Dermis microvascular lymphatic vessel endothelial cell (primary cell): ENCODE results near the gene UCK2. TPM values are rescaled to one million over a fixed set of nuclear protein-coding genes. Genes with fewer than 3 reads are reported as not detected.

Source experiments
- DNase-seq, 2 donors: peaks; one replicate each; pipeline versions ENCODE4 v3.0.0 to v3.0.0-alpha.2; 2010; ENCODE audit warnings: low read depth in 2 of 2
- total RNA-seq: library from RNA; depleted of rRNA; stranded (reverse); fragments of >200 nt; gene quantifications from 2 replicates; pipeline ENCODE4 v1.2.1, GENCODE V29; 2014

UCK2 gene
- total RNA-seq, 1 donor from 2014 or later = 67.4 TPM

DNA sequence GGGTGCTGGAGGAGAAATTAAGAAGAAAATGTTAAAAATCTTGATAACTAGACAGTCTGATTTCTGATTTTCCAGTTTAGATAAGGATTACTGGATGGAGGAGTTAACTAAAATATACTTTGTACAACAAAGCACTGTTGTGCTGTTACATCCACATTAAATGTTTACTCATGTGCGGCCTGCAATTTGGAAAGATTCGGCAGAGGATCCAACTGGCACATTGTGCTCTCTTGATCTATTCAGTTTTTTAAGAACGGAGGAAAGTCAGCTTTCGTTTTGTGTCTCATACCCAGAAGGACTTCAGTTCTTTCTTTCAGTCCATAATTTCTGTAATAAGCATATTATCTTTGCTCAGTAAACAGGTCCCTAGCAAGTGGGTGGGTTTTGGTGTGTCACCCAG is 52.5 kb downstream of the UCK2 start:
- no peak for DNase-seq

DNA sequence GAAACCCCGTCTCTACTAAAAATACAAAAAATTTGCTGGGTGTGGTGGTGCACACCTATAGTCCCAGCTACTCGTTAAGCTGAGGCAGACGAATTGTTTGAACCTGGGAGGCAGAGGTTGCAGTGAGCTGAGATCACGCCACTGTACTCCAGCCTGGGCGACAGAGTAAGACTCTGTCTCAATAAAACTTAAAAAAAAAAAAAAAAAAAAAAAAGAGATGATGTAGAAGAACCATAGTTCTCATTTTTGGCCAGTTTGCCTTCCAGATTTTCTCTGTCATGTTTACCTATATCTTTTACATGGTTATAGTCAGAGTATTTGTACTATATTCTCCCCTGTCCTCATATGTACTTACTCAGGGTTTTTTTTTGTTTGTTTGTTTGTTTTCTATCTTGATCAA is 53.6 kb downstream of the UCK2 start:
- no peak for DNase-seq

DNA sequence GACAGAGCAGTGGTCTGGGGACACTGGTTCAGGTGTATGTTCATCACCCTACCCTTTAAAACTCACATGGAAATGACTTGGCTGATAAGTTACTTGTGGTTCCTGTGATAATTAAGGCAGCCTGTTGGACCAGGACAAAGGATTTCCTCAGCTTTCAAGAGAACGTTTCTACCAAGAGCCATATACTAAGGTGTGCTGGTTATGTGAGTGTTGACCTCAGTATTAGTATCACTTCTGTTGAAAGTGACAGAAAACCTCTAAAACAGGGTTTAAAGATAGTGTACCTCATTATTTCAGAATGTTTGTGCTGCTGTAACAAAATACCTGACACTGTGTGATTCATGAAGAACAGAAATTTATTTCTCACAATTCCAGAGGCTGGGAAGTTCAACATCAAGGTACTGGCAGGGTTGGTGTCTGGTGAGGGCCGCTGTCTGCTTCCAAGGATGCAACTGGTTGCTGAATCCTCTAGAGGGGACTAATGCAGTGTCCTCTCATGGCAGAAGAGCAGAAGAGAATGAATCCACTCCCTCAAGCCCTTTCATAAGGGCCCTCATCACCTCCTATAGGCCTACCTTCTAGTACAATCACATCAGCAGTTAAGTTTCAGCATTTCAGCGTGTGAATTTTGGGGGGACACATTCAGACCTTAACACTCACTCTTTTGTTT is 54.9 kb downstream of the UCK2 start:
- no peak for DNase-seq

DNA sequence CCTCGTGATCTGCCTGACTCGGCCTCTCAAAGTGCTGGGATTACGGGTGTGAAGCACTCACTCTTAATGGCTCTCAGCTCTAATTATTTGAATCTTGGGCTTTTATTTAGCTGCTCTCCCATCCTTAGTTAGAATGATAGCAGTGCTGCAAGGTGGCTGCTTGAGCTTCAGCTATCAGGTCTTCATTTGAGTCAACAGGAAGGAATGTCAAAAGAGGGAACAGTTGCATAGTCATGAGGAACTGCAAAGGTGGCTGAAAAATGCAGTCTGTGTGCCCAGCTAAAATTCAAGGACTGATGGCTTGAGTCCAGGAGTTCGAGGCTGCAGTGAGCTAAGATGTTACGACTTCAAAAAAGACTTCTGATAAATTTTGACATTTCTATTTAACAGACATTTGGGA is 55.6 kb downstream of the UCK2 start:
- no peak for DNase-seq

DNA sequence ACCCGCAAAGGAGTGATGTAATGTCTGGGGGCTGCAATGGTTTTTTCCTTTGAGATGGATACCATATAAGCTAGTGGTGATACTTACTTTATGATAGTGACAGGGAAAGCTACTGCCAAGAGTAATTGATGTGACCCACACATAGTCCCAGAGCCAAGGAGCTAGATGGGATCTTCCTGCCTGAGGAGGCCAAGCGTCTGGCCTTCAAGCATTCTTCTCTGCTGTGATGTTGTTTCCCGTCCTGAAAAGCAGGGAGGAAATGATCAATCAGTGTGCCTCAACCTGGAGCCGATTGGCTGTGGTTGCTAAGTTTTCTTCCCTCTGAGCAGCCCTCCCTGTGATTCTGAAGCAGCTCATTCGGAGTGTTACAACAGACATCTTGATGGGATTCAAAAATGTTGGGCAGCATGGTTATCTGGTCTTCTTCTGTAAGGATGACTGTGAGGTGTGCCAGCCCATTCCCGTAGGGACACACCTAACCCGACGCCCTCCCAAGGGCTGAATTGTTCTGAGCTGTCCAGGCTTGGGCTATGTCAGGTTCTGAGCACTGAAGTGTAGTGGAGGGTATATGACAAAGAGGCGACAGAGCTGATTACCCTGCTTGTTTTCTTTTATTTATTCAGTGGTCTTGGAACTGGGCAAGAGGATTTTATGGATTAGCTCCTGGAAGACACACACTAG is 56.7 kb downstream of the UCK2 start:
- peak in 1 of 2 donors; percentile 84 for DNase-seq

DNA sequence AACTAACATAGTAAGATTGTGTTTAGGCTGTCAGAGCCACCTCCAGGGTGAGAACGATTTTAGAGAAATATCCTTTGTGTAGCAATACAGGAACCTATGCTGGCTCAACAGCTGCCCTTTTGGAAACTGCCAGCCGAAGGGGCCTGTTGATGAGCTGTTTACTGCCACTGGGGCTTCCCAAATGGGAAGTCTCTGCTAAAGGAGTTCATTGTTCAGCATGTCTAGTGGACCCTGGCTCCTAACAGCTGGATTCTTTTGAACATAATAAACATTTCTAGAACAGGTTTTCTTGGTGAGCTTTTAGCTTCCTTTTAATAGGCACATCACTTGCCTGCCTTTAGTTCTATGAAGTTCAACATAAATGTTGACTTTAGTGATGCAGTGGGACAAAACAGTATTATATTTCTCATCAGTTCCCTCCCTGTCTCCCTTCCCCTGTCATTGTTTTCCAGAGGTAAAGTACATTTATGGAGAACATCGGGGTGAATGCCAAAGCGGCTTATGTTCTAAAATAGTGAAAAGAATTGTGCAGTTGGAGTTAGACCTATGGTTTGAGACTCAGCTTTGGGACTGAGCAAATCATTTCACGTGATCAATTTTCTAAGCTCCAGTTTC is 57.4 kb downstream of the UCK2 start:
- peak; percentile 40 to 72 for DNase-seq

DNA sequence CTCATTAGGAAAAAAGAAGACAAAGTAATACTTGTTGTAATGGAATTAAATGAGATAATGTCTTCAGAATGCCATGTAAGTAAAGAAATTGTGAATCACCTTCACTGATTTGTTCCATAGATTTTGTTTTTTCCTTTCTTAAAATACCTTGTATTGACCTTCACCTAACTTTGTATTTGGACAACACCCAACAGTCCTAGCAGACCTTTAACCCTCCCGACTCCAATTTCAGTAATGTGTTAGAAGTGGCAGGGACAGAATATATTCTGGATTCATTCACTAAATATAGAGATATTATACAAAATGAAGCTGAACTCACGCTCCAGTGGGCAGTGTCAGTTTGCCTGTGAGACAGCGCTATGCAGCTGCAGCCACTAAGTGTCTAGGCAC is 57.9 kb downstream of the UCK2 start:
- peak in 1 of 2 donors; percentile 7 for DNase-seq

DNA sequence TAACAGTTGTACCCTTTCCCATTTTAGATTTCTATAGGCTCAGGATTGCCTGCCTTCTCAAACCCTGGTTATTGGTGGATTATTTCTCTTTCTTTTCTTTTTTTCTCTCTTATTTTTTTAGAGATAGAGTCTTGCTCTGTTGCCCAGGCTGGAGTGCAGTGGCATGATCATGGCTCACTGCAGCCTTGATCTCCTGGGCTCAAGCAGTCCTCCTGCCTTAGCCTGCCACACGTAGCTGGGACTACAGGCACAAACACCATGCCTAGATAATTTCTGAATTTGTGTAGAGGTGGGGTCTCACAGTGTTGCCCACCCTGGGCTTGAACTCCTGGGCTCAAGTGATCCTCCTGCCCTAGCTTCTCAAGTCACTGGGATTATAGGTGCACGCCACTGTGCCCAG is 58.8 kb downstream of the UCK2 start:
- DNase-seq = no peak

DNA sequence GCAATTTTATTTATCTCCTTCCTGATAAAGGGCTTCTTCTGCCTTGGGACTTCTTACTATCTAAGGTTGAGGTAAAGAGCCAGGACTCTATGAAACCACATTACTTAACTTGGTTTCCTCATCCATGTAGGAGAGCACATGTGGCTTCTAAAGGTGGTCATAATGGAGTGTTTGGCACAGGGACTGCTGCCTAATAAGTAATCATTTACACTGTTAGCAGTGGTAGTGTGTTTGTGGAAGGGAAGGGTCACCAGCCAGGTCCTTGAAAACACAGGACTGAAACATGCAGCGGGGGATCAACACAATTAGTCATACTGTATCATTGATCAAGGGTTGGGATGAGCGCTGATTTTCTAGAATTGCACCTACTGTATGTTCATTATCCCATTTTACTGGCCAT is 59.6 kb downstream of the UCK2 start:
- no peak for DNase-seq

DNA sequence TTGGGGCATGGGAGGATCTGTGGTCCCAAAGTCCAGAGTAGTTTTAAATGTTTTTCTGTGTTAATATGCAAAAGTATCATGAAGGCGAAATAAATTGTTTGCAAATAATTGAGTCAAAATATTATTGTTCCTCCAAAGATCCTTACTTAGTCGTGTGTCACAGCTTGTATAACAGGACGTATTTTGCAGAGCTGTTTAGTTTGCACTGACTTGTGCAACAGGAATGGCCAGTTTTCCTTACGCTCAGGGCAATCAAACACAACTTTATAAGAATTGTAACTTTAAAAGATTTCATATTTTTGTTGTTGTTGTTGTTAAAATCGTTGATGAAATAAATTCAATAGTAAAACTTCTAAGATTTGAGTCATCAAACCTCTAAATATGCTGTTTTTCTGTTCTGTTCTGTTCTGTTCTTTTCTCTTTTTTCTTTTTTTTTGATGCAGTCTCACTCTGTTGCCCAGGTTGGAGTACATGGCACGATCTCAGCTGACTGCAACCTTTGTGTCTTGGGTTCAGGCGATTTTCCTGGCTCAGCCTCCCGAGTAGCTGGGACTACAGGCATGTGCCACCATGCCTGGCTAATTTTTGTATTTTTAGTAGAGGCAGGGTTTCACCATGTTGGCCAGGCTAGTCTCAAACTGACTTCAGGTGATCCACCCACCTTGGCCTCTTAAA is 60.6 kb downstream of the UCK2 start:
- DNase-seq = no peak

DNA sequence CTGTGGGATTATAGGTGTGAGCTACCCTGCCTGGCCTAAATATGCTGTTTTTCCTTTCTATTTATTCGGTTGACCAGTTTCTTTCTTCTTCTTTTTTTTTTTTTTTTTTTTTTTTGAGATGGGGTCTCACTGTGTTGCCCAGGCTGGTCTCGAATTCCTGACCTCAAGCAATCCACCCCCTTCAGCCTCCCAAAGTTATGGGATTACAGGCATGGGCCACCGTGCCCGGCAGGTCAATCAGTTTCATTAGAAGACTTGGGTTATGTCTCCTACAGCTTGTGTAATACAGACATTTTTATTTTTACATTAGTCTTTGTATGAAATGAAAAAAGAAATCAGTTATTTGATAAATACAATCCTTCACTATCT is 61.1 kb downstream of the UCK2 start:
- no peak for DNase-seq

DNA sequence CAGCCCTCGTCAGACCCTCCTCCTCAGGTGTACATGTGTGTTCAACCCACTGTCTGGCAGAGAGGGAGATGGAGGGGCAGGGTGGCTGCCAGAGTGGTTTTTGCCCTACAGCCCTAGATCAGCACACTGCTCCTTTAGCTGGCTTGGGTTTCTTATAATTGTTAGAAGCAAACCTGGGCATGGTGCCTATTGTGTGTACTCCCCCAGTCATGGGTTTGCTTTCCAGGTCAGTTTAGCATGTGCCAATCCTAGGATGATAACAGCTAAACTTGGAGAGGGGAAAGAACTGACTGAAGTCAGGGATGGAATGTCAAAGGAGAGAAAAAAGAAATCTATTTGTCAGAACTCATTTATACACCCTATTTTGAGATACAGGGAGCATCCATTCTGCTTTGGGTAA is 63.3 kb downstream of the UCK2 start:
- DNase-seq = no peak

DNA sequence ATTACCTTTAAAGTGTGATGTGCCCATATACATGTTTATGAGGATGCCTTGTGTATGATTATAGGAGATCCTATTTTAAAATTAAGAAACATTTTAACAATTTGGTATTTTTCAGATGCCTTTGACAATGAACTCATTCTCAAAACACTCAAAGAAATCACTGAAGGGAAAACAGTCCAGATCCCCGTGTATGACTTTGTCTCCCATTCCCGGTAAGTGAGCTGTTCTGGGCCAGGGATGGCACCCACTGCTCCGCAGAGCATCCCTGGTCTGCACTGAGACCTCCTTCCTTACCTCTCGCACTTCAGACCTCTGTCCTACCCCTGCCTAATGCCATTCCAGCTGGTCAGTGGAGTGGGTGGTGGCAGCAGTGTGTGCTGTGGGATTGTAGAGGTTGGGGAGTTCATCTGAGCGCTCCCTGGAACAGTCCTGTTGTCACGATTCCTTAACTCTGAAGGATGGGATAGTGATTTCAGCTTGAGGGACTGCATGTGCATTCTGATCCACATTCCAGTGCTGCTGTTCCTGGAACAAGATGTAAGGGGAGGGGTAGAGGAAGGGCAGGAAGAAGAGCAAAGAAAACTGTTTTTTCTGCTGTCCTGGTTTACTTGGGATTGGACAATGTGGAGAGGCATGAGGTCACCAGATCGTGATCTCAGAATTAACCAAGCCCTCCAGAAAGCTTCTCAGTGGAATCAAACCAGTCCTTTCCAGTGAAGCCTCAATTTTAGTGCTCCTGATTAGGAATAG is 63.9 kb downstream of the UCK2 start:
- no peak for DNase-seq

DNA sequence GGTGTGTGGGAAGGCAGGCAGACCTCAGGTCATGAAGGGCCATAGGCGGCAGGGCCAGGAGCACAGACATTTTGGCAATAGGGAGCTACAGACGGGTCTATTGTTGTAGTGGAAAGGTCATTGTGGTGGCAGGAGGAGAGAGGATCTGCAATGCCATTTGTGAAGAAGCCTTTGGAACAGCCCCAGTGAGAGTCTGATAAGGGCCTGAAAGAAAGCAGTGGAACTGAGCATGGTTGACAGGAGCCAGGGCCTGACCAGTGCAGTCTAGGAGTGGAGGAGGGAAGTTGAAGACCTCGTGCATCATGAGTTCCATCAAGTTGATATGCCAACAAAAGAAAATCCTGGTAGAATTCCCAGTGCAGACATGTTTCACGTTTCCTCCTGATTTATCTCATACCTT is 65.5 kb downstream of the UCK2 start:
- no peak for DNase-seq

DNA sequence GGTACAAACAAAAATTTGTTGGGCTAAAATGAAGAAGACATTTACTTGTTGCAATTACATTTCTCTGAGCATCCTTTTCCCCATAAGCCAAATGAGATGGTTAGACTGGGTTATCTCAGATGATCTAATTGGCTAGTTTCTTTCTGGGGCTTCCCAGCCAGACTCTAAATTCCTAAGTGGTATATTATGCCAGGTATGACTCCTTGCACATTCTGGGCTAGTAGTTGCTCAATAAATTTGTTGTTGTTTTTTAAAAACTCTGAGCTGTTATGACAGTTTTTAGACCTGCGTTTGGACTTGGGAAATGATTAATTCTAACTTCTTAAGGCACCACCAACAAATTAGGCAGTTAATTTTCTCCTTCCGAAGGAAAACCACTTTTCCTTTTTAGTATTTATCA is 66.1 kb downstream of the UCK2 start:
- no peak for DNase-seq

DNA sequence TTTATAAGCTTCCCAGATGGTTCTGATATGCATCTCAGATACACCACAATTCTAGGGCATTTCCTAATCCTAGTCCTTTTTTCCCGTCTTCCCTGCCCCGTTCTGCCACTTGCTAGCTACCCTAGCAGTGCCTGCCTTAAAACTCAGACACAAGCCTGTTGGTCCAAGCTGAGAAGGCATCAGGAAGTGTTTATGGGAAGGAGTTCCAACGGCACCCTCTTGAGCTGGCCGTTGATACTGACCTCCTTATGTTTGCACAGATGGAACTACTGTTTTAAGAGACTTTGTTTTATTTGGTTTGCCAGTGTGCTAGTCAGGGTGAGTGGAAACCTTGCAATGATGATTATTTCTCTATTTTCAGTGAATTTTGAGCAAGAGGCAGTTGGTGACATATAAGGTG is 67.2 kb downstream of the UCK2 start:
- no peak for DNase-seq

DNA sequence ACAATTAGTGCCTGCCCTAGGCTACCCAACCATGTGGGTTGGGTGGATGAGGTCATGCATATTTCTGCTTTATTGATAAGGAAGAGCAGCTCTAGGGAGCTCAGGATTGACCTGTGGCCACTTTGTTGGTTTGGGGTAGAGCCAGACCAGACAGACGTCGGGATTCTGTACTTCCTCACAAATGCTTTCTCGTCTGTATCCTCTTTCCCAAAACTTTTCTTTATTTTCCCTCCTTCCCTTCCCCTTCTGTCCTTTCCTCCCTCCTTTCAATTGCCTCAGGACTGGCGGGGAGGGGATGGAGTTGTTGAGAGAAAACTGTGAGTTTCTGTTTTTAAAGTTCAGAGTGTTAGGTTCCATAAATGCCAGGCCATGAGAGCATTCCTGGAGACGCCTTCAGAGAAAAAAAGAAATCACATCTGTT is 68.0 kb downstream of the UCK2 start:
- no peak for DNase-seq

DNA sequence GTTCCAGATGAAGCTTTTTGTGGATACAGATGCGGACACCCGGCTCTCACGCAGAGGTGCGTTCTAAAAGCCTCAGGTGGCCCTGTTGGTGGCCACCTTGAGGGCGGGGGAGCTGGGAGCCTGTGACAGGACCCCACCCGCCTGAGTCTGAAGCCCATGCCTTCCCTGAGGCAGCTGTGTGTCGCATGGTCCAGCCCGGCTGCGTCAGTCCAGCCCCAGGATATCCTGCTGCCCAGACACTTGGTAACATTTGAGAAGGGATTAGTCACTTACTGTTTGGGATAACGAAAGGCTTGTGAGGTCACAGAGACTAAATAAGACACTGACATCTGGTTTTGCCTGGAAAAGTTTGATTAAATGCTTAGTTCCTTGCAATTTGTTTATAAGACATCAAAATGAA is 68.9 kb downstream of the UCK2 start:
- DNase-seq = peak in 1 of 2 donors; percentile 91

DNA sequence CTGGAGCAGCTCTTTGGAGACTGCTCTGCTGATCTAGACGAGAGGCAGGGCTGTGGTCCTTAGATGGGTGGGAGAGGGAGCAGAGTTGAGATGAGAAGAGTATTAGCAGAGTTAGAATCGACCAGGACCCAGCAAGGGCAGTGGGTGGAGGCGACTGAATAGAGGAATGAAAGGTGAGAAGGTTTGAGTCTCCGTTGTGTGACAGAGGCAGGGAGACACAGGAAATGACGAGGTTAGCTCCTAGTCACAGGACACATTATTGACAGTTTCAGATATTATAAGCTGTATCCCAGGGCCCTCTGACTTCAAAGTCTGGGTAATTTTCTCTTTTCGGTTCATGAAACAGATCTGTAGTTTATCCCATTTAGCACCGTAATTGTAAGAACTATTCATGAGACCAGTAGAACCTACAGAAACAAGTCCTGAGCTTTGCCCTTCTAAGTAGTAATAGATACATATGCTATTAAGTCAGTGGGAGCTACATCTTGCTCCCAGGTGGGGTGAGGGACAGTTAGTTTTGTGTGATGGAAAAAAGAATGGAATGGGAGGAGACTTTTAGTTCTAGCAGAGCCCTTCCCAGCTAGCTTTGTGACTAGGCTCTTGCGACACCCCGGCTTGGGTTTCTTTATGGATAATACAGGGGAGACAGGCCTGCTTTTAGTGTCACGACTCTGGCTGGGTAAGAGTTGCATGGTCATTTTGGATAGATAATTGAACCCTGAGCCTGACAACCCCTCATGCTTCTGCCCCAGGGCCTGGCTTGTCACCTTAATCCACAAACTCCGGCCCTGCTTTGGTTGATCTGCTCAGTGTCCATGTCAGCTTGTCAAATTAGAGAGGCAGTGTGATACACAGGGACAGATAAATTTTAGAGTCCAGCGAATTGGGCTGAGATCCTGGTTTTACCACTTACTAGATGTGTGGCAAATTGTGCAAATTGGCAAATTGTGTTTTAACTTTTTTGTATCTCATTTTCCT is 70.2 kb downstream of the UCK2 start:
- no peak for DNase-seq

DNA sequence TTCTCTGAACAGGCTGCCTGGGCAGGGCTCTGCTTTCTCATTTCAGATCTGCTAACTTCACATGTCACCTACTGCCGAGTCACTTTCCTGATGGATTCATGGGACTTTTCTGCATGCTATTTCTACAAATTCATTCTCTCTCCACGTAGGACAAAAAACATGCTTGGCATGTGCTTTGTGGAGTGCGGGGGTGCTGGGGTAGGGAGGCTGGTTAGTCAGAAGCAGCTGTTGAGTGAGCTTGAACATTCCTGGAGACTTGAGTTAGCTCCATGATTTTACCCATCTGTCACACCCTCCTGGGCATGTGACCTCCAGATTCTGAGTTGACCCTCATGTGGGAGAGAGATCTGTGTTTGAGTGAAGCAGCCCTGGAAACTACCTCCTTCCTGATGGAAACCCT is 71.4 kb downstream of the UCK2 start:
- DNase-seq = peak in 1 of 2 donors; percentile 53
